GM19023 (cell line): Measurements from ENCODE around the gene JTB.
"Not testable (repeated sequence)": the region's sequence is repeated elsewhere in the genome, so short reads cannot be mapped to it uniquely, and the experiment has no call there.

Source experiments
- ATAC-seq: cut with Tn5 transposase; IDR thresholded peaks from one replicate; pipeline ENCODE4 v1.9.1; 2021; ENCODE audit warnings: mild to moderate bottlenecking, moderate library complexity; ENCODE audit not compliant: unreplicated experiment

JTB gene

DNA sequence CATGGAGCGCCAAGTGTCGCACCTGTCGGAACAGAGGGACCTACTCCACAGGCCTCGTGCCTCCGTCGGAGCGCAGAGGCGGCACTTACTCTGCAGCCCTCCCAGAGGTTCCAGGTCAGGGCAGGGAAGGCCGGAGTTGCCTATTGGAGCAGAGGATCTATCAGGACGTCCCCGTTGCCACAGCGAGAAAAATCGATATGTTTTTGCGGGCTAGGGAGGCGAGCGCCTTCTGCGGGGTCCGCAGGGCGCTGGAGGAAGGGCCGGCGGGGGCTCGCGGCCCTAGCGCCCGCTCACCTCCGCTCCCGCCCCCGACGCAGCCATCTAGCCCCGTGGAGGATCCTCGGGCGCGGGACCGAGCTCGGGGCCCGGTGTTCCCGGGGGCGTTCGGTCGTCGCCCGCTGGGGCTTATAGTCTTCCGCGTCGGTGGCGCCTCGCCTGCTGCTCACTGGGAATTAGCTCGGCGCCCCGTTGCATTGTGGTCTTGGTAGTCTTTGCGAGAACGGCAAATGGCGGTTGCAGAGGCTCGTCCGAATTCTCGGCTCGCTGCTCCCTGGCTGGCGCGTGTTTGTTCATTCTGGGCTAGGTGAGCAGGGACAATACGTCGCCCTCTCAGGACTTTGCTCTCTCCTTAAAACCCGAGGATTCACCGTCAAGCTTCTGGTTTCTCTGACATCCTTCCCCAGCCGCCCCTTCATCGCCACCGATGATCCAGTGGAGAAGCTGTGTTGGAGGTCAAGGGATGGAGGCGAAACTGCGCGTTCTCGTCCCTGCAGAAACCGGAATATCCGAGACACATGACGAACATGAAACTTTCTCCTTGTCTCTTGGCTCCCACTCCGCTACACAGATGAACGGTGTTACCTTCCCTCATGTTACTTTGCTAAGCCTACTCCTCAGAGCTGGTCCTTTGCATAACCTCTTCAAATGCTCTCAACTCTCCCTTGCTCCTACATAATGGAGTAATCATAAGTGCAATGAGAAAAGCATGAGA, at the start of gene JTB:
Gene JTB (minus strand): TSS at position 425 of the 991 bp plus-strand sequence. CDS start 422 bp downstream, at position 3.
- ATAC-seq: peak; percentile 78

DNA sequence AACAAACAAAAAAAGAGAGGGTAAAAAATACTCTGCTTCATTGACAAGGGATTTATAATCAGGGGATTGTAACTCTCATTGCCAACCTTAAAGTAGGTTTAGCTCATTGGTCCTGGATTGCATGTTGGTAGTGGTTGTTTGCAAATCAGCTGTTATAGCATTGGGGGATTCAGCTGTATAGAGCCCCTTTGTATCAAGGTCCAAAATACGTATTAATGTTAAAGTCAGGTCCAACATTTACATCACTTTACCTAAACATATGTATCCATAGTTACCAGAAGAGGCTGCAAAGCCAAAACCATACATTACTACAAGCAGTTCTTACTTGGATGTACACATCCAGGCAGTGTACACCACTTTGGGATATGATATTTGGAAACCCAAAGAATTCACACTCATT, 42.5 kb upstream of the JTB start:
- ATAC-seq: no peak

DNA sequence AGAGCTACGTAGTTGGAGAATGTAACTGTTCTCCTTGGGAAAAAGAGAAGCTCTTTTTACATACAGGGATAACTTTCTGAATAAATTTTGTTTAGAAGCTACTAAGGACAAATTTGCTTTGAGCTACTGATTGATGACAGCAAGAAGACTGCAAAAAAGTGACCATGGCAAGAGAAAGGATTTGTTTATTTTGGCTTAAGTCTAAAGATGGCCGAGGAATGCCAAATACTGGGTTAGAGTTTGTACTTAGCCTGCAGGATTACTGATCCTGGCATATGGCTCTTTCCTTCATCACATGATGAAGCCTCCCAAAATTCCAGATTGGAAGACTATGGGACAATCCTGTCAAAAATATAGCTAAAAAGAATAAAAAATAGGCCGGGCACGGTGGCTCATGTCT, 41.8 kb upstream of the JTB start:
- ATAC-seq: no peak

DNA sequence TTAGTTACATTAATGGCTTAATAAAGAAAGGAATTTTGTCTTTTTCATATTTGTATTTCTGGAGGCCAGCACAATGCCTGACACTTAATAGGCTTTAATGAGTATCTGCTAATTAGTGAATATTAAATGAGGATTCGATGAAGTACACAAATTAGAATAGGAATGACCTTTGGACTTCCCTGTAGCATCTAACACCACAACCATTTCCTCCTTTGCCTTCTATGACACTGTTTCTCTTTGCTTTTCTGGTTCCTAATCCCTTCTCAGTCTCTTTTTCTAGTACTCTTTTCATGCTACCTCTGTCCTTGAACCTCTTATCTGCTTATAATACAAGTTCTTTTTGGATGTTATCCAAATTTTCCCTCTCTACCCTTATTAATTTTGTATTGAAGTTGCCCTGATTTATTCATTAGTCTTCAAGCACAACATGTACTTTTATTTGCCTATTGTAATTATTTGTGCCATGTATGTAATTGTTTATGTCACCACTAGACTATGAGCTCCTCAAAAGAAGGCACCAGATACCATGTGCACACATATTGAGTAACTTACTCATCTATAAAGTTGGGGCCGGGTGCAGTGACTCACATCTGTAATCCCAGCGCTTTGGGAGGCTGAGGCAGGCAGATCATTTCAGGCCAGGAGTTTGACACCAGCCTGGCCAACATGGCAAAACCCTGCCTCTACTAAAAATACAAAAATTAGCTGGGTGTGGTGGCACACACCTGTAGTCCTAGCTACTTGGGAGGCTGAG, 36.9 kb upstream of the JTB start:
- ATAC-seq: no peak

DNA sequence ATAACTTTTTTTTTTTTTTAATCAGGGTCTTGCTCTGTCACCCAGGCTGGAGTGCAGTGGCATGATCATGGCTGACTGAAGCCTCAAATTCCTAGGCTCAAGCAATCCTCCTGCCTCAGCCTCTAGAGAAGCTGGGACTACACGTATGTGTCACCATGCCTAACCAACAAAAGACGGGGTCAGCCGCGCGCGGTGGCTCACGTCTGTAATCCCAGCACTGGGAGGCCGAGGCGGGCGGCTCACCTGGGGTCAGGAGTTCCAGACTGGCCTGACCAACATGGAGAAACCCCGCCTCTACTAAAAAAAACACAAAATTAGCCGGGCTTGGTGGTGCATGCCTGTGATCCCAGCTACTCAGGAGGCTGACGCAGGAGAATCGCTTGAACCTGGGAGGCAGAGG, 35.1 kb upstream of the JTB start:
- ATAC-seq: not testable (repeated sequence)

DNA sequence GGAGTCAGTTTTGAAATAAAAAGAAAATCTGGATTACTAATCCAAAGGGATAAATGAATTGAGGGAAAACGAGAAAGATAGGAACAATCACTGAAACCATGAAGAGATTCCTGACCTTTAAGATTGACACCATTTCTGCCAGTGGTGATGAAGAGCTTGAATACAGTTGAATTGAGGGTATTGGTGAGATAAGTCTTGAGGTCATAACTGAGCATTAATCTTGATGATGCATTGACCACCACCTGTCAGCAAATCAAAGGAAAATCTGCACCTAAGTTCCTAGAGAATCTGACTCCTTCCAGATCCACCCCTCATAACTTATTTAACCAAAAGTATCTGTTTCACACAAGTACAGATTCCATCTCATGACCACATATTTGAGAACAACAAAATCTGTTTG, 34.7 kb upstream of the JTB start:
- ATAC-seq: no peak

DNA sequence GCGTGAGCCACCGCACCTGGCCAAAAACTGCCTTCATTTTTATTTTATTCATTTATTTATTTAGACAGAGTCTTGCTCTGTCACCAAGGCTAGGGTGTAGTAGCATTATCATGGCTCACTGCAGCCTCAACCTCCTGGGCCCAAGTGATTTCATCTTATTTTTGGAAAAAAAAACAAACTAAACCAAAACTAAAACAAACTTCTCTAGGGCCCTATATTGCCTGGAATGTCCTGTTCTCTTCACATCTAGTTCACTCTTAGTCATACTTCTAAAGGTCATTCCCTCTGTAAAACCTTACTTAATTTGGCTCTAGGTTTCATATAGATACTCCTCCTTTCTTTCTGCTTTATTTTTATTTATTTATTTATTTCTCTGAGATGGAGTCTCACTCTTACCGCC, 28.7 kb upstream of the JTB start:
- ATAC-seq: no peak

DNA sequence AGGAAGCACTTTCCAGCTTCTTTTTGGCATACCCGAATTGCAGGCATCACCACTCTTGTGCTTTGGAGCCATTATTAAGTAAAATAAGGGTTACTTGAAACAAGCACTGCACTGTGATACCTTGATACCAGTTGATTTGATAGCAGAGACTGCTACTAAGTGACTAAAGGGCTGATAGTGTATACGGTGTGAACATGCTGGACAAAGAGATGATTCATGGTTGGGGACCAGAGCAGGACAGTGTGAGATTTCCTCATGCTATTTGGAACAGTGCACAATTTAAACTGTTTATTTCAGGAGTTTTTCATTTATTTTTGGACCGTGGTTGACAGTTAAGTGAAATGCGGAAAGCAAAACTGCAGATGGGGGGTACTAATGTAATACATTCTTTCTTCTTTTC, 22.9 kb upstream of the JTB start:
- no peak for ATAC-seq

DNA sequence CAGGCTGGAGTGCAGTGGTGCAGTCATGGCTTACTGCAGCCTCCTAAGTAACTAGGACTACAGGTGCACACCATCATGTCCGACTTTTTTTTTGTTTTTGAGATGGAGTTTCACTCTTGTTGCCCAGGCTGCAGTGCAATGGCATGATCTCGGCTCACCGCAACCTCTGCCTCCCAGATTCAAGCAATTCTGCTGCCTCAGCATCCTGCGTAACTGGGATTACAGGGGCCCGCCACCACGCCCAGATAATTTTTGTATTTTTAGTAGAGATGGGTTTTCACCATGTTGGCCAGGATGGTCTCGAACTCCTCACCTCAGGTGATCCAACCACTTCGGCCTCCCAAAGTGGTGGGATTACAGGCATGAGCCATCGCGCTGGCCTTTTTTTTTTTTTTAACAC, 19.4 kb upstream of the JTB start:
- ATAC-seq: not testable (repeated sequence)

DNA sequence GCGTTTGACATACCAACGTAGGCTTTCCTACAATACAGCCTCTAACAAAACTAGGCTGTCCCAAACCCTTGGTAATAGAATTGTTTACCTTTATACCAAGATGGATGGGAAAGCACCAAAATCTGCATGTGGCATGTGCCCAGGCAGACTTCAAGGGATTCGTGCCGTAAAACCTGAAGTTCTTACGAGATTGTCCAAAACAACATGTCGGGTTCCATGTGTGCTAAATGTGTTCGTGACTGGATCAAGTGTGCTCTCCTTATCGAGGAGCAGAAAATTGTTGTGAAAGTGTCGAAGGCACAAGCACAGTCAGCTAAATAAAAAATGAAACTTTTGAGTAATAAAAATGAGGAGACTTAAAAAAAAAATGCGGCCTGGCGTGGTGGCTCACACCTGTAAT, 18.2 kb upstream of the JTB start:
- no peak for ATAC-seq

DNA sequence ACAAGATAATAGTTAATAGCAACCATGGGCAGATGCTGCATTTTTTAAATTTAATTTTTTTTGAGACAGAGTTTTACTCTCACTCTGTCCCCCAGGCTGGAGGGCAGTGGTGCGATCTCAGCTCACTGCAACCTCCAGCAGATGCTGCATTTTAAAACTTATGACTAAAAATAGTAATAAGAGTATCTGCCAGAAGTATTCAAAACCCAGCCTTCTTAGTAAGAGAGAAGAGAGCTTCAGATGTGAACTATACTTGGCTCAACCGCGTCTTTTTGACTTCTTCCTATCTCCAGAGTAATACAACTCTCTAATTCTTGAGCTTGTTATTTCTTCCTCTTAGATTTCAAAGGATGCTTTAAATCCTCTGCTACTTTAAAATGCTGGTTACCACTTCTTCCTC, 17.7 kb upstream of the JTB start:
- no peak for ATAC-seq

DNA sequence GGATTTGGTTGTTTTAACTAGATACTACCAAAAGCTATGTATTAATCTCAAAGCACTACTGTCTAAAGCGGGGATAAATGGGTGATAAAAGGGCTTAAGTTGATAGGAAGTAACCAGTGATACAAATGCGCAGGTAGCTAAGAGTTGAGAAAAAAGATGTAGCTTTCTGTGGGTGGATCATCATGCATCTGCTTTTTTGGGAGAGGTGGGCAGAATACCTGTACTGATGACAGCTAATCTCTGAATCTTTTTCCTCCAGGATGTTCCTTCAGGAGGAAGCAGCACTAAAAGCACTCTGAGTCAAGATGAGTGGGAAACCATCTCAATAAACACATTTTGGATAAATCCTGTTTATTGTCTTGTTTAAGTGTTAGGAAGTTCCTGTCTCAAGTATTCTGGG, 14.3 kb upstream of the JTB start:
- ATAC-seq: no peak

DNA sequence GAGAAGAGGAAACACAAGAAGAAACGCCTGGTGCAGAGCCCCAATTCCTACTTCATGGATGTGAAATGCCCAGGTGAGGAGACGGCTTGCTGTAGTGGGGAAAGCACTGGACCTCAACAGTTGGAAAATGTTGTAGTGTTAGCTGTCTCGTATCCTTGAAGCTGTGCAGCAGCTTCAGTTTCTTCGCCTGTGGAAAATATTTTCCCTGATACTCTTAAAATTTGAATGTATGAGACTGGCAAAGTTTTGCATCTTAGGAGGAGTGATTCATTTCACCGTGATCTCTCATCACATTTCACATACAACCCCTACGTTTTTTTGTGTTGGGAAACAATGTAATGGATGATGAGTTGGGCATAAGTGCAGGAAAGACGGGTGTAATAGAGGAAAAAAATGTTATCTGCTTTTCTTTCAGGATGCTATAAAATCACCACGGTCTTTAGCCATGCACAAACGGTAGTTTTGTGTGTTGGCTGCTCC, 13.7 kb upstream of the JTB start:
- ATAC-seq: no peak

DNA sequence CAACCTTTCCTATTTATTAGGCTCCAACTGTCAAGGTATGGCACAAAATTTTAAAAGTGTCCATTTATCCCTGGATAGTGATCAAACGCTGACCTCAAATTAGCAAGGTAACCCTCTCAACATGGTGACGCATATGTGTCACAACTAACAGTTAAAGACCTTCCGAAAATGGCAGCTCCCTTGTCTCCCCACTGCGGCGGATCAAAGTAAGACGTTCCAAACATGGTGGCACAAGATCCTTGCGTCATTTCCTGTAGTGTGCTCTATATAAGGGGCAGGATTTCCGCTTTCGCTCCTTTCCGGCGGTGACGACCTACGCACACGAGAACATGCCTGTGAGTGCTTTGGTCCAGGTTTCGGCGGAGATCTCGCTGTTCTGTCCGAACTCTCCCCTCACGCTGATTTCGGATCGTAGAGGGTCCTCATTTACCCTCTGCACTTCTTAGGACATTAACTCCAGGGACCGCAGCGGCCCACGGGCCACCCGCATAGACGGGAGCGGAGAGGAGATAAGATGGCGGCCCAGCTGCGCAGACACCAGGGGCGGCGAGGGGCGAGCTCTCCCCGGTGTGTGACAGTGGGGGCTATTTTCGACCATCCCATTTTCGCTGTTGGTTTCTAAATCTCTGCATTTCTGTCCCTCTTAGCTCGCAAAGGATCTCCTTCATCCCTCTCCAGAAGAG, 13.1 kb upstream of the JTB start, which contains the start of gene RPS27:
Gene RPS27 (plus strand): TSS at position 295 of the 683 bp plus-strand sequence. CDS start 35 bp downstream, at position 330.
- ATAC-seq: peak; percentile 73

DNA sequence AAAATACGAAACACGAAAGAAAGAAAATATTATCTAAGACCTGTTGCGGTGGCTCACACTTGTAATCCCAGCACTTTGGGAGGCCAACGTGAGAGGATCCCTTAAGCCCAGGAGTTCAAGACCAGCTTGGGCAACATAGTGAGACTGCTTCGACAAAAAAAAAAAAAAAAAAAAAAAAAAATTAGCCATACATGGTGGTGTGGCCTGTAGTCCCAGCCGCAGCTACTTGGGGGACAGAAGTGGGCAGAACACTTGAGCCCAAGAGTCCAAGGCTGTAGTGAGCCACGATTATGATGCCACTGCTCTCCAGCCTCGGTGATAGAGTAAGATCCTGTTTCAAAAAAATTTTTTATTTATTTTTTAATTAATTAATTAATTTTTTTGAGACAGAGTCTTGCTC, 10.1 kb upstream of the JTB start:
- ATAC-seq: no peak

DNA sequence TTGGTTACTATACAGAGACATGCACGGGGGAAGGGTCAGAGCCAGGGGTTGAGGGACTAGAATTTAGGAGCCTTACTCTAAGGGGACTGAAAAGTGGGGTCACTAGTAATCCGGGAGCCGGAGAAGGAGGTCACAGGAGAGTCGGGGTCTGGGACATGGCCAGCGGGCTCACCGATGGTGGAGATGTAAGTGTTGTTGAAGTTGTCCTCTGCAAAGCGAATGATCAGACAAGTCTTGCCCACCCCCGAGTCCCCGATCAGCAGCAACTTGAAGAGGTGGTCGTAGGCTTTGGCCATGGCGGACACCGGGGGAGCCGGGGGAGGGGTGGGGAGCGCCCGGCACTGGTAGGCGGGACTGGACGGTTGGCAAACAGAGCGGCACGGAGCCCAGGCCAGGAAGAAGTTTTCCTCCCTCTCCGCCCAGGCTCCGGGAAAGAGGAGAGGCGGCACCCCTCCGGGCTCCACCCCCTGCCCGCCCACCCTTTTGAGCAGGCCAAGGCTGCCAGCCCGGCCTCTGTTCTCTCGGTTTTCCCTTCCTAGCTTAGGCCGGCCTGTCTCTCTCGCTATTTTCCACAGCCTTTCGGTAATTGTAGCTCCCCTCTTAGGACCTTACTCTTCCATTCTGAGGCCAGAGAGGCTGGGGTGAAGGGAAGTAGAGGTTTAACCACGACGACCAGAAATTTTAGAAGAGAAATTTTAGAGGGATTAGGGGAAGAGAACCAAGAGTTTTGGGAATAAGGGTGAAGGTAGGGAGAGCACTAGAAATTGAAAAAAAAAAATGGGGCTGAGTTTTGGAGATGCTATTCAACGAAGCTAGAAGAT, 8.7 kb upstream of the JTB start, which contains the start of gene RAB13:
Gene RAB13 (minus strand): TSS at position 399 of the 821 bp plus-strand sequence. CDS start 103 bp downstream, at position 296.
- ATAC-seq: no peak

DNA sequence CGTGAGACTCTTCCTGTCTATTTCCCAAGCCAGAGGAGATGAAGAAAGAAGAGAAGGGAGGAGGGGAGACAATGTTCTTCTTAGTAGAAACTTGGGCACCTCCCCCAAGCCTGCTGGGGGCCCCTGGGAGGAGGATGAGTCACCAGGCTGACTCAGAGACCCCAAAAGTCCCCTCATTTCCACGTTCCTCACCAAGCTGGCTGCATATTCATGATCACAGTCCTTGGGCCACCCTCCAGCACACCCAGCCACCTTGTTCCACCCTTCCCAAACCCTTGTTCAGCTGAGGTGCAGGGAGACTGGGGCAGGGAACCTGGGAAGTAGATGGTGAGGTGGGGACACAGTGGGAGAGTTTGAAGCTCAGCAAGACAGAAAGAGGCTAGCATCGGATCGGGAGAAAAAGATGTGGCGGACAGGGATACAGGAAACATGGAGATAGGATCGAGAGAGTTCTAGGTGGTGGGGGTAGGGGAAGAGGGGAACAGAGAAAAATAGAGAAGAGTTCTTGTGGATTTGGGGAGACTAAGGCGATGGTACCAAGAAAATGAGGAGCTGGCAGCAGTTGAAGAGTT, 8.0 kb upstream of the JTB start:
- ATAC-seq: no peak

DNA sequence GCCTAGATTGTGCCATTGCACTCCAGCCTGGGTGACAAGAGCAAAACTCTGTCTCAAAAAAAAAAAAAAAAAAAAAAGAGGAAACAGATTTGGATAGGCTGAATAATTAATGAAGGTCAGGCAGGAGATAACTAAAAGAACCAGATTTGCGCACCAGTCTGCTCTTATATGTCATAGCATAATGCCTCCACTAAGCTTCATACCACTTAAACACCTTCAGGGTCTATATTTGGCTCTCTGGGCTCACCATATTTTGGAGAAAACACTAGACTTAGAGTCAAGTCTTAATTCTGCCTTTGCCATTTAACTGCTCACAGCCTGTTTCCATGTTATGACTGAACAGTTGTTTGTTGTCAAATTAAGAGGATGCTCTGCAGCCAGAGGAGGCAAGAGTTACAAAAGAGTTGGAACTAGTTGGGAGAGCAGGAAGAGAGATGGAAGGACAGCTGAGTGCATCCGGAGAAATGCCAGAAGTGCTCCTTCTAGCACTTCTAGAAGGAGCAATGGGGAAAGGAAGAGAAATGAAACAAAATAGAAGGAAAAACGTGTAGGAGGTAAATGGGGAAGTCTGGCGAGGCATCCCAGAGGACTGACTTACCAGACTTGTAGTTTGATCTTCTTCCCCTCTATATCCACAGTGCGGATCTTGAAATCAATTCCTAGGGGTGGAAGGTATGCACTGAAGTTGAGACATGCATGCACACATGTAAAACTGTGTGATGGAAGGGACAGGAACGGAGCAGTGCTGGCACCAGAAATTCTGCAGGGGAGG, 6.8 kb upstream of the JTB start:
- ATAC-seq: no peak

DNA sequence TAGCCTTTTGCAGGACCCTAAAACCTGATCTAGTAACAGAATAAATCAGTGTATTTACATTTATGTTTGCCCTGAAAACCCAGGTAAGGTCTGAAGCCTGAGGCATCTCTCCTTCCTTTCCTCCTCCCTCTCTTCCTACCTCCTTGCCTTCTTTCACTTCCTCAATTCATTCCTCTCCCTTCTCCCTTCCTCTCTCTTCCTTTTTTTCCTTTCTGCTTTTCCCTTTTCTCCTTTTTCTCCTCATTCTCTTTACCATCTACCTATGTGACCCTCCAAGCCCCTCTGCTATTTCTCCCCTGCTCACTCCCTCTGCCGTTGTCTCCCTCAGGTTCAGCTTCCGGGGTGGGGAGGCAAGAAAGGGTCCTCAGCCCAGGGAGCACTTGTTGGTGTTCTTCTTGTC, 4.3 kb upstream of the JTB start:
- ATAC-seq: not testable (repeated sequence)
